Activated CD8-positive, alpha-beta memory T cell treated with anti-CD3 and anti-CD28 coated beads, Interleukin-2, amount 10 ng/mL, durations not matched to agents 7 days and 5 days (primary cell): ENCODE data around the gene DDX24. TPM values are rescaled to one million over a fixed set of nuclear protein-coding genes. Genes with fewer than 3 reads are reported as not detected.

Experiments used
- ATAC-seq: fragments of 150-1000 bp; cut with Tn5 transposase; one replicate; pipeline ENCODE4 v1.10.0; 2021; ENCODE audit warnings: moderate library complexity
- CTCF ChIA-PET: fragments of 350-600 bp; sonication (Branson Sonifier 250); formaldehyde crosslinking; loops from one replicate; lab custom pipeline; 2021; ENCODE audit warnings: antibody characterized with exemption; lab: Charles Lee
- DNase-seq: peaks from one replicate; pipeline ENCODE4 v3.0.0-alpha.2; 2020
- H3K27ac Mint-ChIP-seq: one replicate; pipeline ENCODE4 v1.8.0; 2021; ENCODE audit warnings: mild to moderate bottlenecking, mixed read lengths
- H3K27me3 Mint-ChIP-seq: one replicate; pipeline ENCODE4 v1.8.0; 2021; ENCODE audit warnings: mixed read lengths
- H3K36me3 Mint-ChIP-seq: one replicate; pipeline ENCODE4 v1.8.0; 2021; ENCODE audit warnings: mild to moderate bottlenecking, mixed read lengths
- H3K4me1 Mint-ChIP-seq: one replicate; pipeline ENCODE4 v1.8.0; 2021; ENCODE audit warnings: mixed read lengths
- H3K4me3 Mint-ChIP-seq: one replicate; pipeline ENCODE4 v1.8.0; 2021; ENCODE audit warnings: mild to moderate bottlenecking, moderate library complexity, mixed read lengths
- H3K9me3 Mint-ChIP-seq: one replicate; pipeline ENCODE4 v1.8.0; 2022; ENCODE audit warnings: low read depth, mixed read lengths
- total RNA-seq, 2 experiments: library from RNA; stranded (reverse); gene quantifications; one replicate each; pipeline ENCODE4 v1.2.3, GENCODE V29; 2021

Gene DDX24
- total RNA-seq, 2 experiments from 2014 or later = 211 to 244 TPM

DNA sequence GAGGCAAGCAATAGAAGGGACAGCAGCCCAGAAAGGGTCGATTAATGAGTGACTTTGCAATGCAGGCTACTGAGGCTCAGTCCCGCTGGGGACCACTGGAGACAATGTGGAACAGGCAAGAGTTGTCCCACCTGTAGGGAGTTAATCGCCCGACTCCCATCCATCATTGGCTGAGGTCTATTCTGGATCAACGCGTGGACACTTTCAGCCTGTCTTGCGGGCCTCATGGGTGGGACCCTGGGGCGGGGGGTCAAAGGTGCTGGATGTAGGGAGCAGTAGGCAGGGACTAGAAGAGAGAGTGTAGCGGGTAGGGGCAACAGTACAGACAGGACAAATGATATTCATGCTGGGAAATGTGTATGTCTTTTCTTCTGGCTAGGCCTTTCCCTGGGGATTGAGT, 42.3 kb upstream of the DDX24 start:
- H3K36me3 Mint-ChIP-seq = peaks cover 8% of the 10 kb centered on the region
- peaks cover 5% of the 10 kb centered on the region for H3K4me1 Mint-ChIP-seq
- peaks cover 9% of the 10 kb centered on the region for H3K27me3 Mint-ChIP-seq
- DNase-seq (no peak), ATAC-seq (no peak)
- no peak overlapping the region for H3K4me3 Mint-ChIP-seq
- CTCF ChIA-PET = interaction anchor here (1.6 kb wide), 1 partner anchor 14 kb away, joined by 5 read pairs; no protein-coding TSS in a partner anchor
- H3K9me3 Mint-ChIP-seq = peaks cover 6% of the 10 kb centered on the region
- H3K27ac Mint-ChIP-seq = no peak overlapping the region

DNA sequence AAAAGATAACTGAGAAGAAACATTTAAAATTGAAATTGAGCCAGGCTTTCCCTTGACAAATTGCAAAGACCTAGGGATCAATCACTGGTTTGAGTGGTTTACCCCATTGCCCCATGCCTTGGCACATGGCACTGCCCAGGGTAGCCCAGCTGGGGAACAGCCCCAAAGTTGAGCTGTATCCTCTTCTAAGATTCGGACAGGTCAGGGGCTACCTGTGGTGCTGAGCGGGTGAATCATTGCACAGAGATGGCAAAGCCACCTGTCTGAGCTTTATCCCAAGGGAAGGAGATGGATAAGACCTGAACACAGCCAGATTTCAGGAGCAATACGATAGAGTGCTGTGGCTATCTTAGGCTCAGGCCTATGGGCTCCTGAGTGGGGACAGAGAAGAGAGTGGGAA, 41.4 kb upstream of the DDX24 start:
- no peak overlapping the region for H3K4me3 Mint-ChIP-seq
- no peak for ATAC-seq
- DNase-seq = no peak
- H3K27ac Mint-ChIP-seq = no peak overlapping the region
- H3K4me1 Mint-ChIP-seq = peaks cover 9% of the 10 kb centered on the region
- H3K36me3 Mint-ChIP-seq = peaks cover 6% of the 10 kb centered on the region
- peaks cover 6% of the 10 kb centered on the region for H3K9me3 Mint-ChIP-seq
- CTCF ChIA-PET = no interaction called here
- H3K27me3 Mint-ChIP-seq = peaks cover 9% of the 10 kb centered on the region

DNA sequence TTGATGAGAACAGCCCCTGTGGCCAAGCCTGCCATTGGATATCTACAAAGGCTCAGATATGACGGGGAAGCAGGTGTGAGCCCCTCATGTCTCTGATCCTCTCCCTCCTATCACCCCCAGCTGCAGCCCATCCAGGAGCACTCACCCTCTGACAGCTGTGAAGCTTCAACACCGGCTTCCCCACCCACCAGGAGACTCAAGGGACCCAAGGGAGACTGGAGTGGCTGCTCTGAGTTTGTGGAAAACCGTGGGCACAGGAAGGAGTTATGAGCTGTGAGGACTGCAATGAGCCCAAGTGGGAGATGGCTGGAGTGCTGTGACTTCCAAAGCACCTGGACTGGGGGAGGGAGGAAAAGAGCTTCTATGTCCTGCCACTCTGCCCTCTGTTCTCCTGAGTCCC, 40.5 kb upstream of the DDX24 start:
- CTCF ChIA-PET = no interaction called here
- H3K9me3 Mint-ChIP-seq = peaks cover 6% of the 10 kb centered on the region
- H3K27me3 Mint-ChIP-seq = peaks cover 12% of the 10 kb centered on the region
- DNase-seq (no peak), ATAC-seq (no peak)
- H3K27ac Mint-ChIP-seq = no peak overlapping the region
- H3K4me1 Mint-ChIP-seq = peaks cover 11% of the 10 kb centered on the region
- no peak overlapping the region for H3K4me3 Mint-ChIP-seq
- H3K36me3 Mint-ChIP-seq = peaks cover 2% of the 10 kb centered on the region

DNA sequence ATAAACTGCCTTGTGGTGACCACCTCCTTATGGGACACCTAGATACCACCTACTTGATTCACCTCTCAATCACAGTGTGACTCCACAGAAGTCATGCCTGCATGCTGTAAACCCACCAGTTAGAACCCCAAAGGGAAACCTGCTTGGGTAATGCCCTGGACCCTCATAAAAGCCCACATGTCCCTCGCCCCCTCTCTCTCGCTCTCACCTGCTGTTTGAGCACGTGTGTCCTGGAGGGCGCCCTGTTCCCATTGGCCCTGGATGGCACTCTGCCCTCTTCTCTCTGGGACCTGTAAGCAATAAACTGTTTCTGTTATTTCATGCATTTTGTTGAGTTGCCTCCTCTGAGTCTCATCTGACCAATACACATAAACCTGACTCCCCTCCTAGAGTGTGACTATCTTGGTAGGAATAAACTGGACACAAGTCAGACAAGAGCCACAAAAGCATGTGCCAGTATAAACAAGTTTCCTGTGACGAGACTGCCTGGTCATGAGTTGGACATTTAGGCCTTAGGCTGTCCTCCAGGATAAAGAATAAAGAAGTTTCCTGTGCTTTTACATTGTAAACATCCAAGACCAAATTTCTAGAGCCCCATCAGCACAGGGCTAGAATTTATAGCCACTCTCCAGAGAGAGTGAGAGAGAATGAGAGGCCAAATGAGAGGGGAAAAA, 39.8 kb upstream of the DDX24 start:
- H3K4me3 Mint-ChIP-seq = no peak overlapping the region
- no peak for DNase-seq
- no peak overlapping the region for H3K27ac Mint-ChIP-seq
- CTCF ChIA-PET = no interaction called here
- peaks cover 11% of the 10 kb centered on the region for H3K4me1 Mint-ChIP-seq
- H3K9me3 Mint-ChIP-seq = peaks cover 6% of the 10 kb centered on the region
- no peak for ATAC-seq
- peaks cover 12% of the 10 kb centered on the region for H3K27me3 Mint-ChIP-seq
- peaks cover 2% of the 10 kb centered on the region for H3K36me3 Mint-ChIP-seq

DNA sequence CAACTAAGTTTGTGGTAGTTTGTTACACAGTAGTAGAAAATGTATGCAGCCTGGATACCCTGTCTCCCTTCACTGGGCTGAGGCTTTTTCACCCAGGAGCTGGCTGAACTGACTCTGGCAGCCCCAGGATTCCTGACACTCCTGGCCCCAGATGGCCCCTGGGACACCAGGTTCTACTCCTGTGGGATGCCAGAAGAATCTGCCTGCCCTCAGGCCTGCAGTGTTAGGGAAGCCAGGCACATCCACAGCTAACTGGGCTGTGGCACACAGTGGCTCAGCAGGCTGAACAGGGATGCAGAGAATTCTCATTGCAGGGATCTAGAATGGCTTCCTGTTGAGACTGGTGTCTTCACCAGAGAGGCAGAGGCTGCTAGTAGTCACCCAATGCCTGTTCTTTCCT, 38.1 kb upstream of the DDX24 start:
- H3K9me3 Mint-ChIP-seq = peaks cover 6% of the 10 kb centered on the region
- CTCF ChIA-PET = no interaction called here
- DNase-seq (no peak), ATAC-seq (no peak)
- peaks cover 14% of the 10 kb centered on the region for H3K4me1 Mint-ChIP-seq
- peaks cover 16% of the 10 kb centered on the region for H3K27me3 Mint-ChIP-seq
- H3K4me3 Mint-ChIP-seq = no peak overlapping the region
- H3K36me3 Mint-ChIP-seq = peaks cover 2% of the 10 kb centered on the region
- H3K27ac Mint-ChIP-seq = no peak overlapping the region

DNA sequence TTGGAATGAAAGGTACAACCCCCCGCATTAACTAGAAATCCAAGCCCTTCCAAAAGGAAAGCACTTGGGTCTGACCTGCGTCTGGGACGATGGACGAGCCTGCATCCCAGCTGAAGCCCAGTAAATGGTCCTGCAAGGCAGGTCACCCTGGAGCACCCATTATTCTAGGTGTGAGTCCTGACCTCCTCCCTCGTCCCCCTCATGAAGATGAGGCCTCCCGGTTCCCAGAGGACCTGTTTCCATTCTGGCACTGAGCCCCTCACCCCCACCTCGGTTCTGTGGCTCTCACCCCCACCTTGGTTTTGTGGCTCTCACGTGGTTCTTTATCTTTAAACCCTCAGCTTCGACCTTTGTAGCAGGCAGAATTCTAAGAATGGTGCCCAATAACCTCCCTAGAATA, 36.9 kb upstream of the DDX24 start:
- Mint-ChIP-seq H3K4me3 (no peak overlapping the region), H3K27me3 (peaks cover 16% of the 10 kb centered on the region), H3K9me3 (peaks cover 6% of the 10 kb centered on the region), H3K36me3 (peaks cover 2% of the 10 kb centered on the region), H3K27ac (no peak overlapping the region), H3K4me1 (peaks cover 22% of the 10 kb centered on the region)
- CTCF ChIA-PET = interaction anchor here (0.7 kb wide), 1 partner anchor 66 kb away, joined by 3 read pairs; no protein-coding TSS in a partner anchor
- no peak for ATAC-seq
- DNase-seq = no peak

DNA sequence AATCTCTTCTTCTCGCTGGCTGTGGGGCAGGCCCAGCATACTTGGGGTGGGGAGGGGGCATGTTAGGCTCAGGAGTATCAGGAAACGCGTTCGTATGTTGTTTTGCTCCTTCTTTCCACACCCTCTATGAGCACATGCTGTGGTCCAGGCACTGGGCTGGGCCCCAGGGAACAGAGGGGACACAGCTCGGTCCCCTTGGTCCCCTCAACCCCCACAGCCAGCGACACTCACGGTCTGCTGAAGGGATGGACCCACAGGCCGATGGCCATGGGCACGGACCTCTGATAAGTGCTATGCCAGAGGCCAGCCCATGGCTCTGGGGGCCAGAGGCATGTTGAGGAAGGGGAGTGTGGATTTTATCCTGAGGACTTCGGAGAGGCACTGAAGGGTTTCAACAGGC, 35.7 kb upstream of the DDX24 start:
- ATAC-seq = no peak
- Mint-ChIP-seq H3K27me3 (peaks cover 8% of the 10 kb centered on the region), H3K27ac (no peak overlapping the region), H3K4me1 (peaks cover 30% of the 10 kb centered on the region), H3K36me3 (peaks cover 5% of the 10 kb centered on the region), H3K4me3 (no peak overlapping the region), H3K9me3 (peaks cover 6% of the 10 kb centered on the region)
- DNase-seq = no peak
- CTCF ChIA-PET = no interaction called here

DNA sequence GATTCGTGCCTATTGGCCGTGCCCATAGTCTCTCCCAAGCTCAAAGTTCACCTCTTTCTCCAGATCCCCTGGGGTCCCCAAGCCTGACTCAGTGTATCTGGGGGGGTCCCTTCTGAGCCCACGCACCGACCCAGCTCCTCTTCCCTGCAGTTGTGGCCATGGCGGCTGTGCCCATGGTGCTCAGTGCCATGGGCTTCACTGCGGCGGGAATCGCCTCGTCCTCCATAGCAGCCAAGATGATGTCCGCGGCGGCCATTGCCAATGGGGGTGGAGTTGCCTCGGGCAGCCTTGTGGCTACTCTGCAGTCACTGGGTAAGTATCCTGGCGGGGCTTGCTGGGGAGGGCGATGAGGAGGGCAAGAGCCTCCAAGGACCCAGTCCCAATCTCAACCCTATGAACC, 34.6 kb upstream of the DDX24 start:
- DNase-seq = no peak
- no peak for ATAC-seq
- H3K27ac Mint-ChIP-seq = no peak overlapping the region
- peaks cover 3% of the 10 kb centered on the region for H3K9me3 Mint-ChIP-seq
- H3K36me3 Mint-ChIP-seq = peaks cover 5% of the 10 kb centered on the region
- no peak overlapping the region for H3K4me3 Mint-ChIP-seq
- H3K27me3 Mint-ChIP-seq = peaks cover 8% of the 10 kb centered on the region
- peaks cover 30% of the 10 kb centered on the region for H3K4me1 Mint-ChIP-seq
- CTCF ChIA-PET = interaction anchor here (1.3 to 2.1 kb wide), 4 partner anchors 14 to 175 kb away, joined by 3 to 7 read pairs (median 6); partner anchors contain the start of gene IFI27L2

DNA sequence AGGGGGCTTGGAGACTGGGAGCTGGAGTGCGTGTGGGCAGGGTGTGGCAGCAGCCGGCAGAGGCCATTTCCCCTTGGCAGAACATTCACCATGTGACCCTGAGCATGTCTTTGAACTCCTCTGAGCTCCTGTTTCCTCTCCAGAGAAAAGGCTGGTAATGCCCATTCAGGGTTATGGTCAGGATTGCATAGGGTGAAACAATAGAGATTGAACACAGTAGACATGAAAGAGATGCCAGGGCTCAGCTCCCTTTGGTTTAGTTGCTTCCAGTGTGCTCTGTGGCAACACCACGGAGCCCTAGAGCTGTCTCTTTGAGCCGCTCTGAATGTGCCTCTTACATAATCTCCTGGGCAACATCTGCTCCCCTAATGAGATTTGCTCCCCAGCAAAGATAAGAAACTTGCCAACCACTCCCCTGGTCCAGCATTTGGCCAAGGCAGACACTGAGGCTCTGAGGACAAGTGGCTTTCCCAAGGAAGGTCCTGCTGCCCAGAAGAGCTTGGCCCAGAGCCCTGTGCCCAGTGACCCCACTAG, 34.1 kb upstream of the DDX24 start:
- no peak overlapping the region for H3K4me3 Mint-ChIP-seq
- peaks cover 33% of the 10 kb centered on the region for H3K4me1 Mint-ChIP-seq
- DNase-seq = no peak
- no peak overlapping the region for H3K27ac Mint-ChIP-seq
- peaks cover 3% of the 10 kb centered on the region for H3K9me3 Mint-ChIP-seq
- CTCF ChIA-PET = interaction anchor here (0.9 to 2.1 kb wide), 6 partner anchors 15 to 175 kb away, joined by 3 to 7 read pairs (median 4); partner anchors contain the start of gene IFI27L2
- peaks cover 5% of the 10 kb centered on the region for H3K36me3 Mint-ChIP-seq
- peaks cover 8% of the 10 kb centered on the region for H3K27me3 Mint-ChIP-seq
- no peak for ATAC-seq

DNA sequence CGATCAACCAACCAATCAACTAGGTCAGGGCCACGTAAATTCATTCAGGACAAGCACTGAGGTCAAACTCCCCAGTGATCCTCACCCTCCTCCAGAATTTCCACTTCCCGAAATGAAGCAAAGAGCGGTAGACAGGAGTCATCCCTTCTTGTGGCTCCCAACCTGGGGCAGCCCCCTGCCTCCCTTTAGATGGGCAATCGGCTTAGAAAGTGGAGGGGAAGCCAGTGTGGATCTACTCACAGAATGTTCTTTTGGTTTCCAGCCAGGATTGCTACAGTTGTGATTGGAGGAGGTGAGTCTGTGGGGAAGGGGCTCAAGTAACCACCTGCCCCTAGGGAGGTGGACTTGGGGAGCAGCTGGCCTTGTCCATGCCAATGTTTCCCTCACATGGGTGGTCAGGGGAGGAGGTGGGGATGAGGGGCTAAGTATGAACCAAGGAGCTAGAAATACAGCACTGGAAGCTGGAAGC, 33.6 kb upstream of the DDX24 start:
- DNase-seq (no peak), ATAC-seq (no peak)
- Mint-ChIP-seq H3K27me3 (peaks cover 8% of the 10 kb centered on the region), H3K36me3 (peaks cover 5% of the 10 kb centered on the region), H3K9me3 (peaks cover 3% of the 10 kb centered on the region), H3K4me1 (peaks cover 36% of the 10 kb centered on the region), H3K4me3 (no peak overlapping the region), H3K27ac (no peak overlapping the region)
- CTCF ChIA-PET = interaction anchor here (0.9 to 2.1 kb wide), 6 partner anchors 15 to 175 kb away, joined by 3 to 7 read pairs (median 4); partner anchors contain the start of gene IFI27L2

DNA sequence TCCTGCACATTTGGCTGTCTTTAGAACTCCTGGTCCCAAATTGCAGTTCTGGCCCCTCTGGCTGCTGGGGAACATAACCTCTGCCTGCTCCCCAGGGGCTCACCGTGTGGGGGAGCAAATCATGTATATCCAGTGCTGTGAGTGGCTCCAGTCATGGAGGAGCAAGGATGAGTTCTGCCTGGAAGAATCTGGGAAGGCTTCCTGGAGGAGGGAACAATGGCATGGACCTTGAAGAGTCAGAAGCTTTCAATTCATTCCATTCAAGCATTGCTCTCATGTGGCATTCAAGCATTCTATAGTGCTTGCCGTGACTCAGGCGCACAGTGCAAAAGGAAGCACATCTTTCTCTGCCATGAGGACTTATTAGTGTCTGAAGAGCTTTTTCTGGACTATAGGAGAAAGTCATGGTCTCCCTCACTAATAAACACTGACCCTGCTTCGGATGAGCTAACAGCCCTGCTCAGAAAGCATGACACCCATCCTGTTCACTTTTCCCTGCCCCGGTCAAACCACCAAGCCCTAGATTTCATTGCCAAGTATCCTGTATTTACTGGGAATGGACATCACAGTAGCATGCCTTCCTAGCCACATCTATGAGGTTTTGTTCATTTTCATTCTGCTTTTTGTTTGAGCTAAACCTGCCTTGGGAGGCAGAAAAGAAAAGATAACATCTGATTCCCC, 33.0 kb upstream of the DDX24 start:
- H3K4me1 Mint-ChIP-seq = peaks cover 36% of the 10 kb centered on the region
- ATAC-seq = no peak

DNA sequence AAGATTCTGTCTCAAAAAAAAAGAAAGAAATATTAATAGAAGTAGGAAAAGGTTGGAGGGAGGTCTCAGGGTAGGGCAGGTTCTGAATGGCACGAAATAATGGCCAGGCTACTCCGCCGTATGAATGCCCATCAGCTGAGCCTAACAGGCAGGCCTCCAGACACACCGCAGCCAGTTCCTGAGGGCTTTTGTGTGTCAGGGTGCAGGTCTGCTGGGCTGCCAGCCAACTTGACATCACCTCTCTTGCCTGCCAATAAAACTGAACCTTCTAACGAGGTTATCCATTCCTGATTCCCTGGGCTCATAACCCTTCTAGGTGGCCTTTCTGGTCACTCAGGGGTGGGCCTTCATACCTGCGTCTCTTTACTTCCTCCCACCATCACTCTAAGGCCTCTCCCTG, 32.5 kb upstream of the DDX24 start:
- Mint-ChIP-seq H3K27ac (no peak overlapping the region), H3K27me3 (peaks cover 8% of the 10 kb centered on the region), H3K9me3 (no peaks in the 10 kb centered on the region), H3K36me3 (peaks cover 3% of the 10 kb centered on the region), H3K4me3 (no peak overlapping the region), H3K4me1 (peaks cover 36% of the 10 kb centered on the region)
- no peak for DNase-seq
- CTCF ChIA-PET = interaction anchor here (1.5 kb wide), 1 partner anchor 23 kb away, joined by 5 read pairs; no protein-coding TSS in a partner anchor
- ATAC-seq = no peak

More for the DNA sequence above, 33.0 kb upstream of the DDX24 start:
- Mint-ChIP-seq H3K36me3 (peaks cover 3% of the 10 kb centered on the region), H3K27ac (no peak overlapping the region), H3K9me3 (no peaks in the 10 kb centered on the region), H3K4me3 (no peak overlapping the region), H3K27me3 (peaks cover 8% of the 10 kb centered on the region)
- CTCF ChIA-PET = interaction anchor here (0.9 to 2.1 kb wide), 6 partner anchors 18 to 174 kb away, joined by 3 to 7 read pairs (median 4); no protein-coding TSS in a partner anchor
- no peak for DNase-seq

DNA sequence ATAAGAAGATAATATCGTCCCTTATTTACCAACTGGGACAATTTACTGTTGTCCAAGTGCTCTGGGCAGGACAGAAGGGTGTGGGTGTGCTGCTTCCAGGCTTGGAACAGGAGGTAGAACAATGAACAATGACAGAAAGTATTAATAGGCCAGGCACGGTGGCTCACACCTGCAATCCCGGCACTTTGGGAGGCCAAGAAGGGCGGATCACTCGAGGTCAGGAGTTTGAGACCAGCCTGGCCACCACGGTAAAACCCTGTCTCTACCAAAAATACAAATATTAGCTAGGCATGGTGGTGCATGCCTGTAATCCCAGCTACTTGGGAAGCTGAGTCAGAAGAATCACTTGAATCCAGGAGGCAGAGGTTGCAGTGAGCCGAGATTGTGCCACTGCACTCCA, 32.1 kb upstream of the DDX24 start:
- H3K4me3 Mint-ChIP-seq = no peak overlapping the region
- no peak overlapping the region for H3K27ac Mint-ChIP-seq
- peaks cover 8% of the 10 kb centered on the region for H3K27me3 Mint-ChIP-seq
- no peaks in the 10 kb centered on the region for H3K9me3 Mint-ChIP-seq
- H3K4me1 Mint-ChIP-seq = peaks cover 33% of the 10 kb centered on the region
- CTCF ChIA-PET = interaction anchor here (1.4 to 1.5 kb wide), 2 partner anchors 24 to 77 kb away, joined by 5 read pairs; no protein-coding TSS in a partner anchor
- no peak for ATAC-seq
- no peak for DNase-seq
- peaks cover 3% of the 10 kb centered on the region for H3K36me3 Mint-ChIP-seq
